Fibroblast of peridontal ligament (primary cell): Measurements from ENCODE around the gene TAF4B.

ENCODE experiments used
- DNase-seq: peaks from one replicate; pipeline ENCODE4 v3.0.0-alpha.2; 2010; ENCODE audit errors: extremely low read depth

TAF4B gene

GRCh38 chr18:26383454-26384270 lies 157.4 kb downstream of the TAF4B start:
- DNase-seq = peak; percentile 78

DNA sequence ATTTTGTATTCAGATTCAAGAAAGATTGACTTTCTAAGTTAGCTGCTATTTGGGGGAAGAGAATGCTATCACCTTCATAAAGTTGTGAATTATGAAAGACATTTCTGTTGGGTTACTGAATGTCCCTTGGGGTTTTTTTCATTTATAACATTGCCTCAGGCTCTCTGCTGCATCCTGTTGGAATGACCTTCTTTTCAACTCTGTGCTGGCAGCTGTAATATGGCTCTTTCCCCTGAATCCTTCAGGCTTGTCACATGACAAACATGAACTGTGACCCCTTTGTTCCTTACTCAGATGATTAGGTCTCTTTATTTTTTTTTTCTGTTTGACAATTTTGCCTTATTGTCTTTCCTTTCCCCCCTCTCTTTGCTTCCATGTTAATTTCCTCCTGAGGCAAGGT lies 159.8 kb downstream of the TAF4B start:
- peak; percentile 71 for DNase-seq

DNA sequence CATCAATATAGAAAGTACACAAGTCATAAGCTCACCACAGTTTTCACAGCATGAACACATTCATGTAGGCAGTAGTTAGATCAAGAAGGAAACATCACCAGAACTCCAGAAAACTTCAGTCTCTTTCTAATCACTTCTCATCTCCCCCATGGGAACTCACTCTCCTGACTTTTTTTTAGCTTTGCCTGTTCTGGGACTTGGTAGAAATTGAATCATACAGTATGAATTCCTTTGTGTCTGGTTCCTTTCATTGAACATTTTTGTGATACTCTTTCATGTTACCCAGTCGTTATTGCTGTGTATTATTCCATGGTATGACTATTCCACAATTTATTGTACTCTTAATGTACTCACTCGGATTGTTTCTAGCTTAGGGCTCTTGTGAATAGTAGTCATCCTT lies 160.2 kb downstream of the TAF4B start:
- DNase-seq = peak; percentile 31

- DNase-seq = no peak
Observed at GRCh38 chr18:26394047-26394654, 167.9 kb downstream of the TAF4B start.

- DNase-seq = no peak
Observed at GRCh38 chr18:26397019-26397418, 170.8 kb downstream of the TAF4B start.

GRCh38 chr18:26403491-26403890 lies 177.2 kb downstream of the TAF4B start:
- DNase-seq = peak; percentile 27

- DNase-seq = peak; percentile 31
Observed at GRCh38 chr18:26405190-26405801, 179.1 kb downstream of the TAF4B start.

DNA sequence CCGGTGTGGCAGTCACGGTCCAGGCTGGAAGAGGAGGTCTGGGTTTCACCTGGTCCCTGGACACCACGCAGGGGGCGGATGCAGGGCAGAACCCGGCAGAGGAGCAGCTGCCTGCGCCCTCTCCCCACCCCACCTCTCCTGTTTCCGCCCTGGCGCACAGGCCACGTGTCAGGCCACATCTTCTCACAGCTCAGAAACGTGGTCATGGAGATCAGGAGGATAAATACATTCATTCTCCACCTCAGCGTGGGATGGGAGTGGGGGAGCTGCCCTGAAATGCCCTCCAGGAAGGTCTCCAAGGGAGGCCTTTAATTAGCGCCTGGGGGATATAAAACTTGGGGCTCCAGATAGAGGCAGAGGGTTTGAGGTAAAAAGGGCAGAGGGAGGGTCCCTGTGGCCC lies 180.1 kb downstream of the TAF4B start:
- no peak for DNase-seq

- DNase-seq = no peak
Observed at GRCh38 chr18:26406854-26407517, 180.7 kb downstream of the TAF4B start.

- DNase-seq = peak; percentile 16
Observed at GRCh38 chr18:26407736-26408601, 181.7 kb downstream of the TAF4B start.

DNA sequence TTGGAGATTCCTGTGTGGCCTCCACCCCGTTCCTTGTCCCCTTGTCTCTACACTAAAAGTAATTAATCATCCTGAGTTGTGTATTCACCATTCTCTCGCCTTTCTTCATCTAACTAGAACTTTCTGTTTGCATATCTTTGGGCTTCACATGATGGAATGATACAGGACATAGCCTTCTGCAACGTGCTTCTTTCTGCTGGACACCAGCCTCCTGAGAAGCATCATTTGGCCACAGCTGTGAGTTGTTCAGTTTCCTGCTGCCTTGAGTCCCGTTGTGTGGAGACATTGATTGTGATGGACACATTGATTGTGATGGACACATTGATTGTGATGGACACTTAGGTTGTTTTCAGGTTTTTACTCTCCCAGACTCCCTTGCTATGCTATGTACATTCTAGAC lies 182.8 kb downstream of the TAF4B start:
- no peak for DNase-seq

DNA sequence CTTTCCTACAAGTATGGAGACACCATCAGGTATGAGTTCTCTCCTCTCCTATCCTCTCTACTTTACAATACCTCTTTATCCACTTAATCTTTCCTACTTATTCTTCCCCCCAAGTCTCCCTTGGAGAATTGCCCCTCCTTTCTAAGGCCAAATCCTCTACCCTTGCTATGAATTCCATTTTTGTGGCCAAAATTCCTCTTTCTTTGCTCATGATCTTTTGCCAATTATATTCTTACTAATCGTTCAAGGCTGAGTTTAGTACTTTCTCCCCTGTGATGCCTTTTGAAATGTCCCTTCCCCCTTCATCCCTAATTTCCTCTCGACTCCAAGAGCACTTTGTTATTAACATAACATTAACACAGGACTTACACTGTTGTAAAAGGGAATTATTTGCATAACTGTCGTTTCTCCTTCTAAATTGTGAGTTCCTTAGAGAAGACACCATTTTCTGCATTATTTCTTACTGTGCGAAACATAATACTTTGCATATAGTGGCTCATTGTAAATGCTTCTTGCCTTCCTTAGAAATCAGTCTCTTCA lies 188.7 kb downstream of the TAF4B start:
- peak; percentile 25 for DNase-seq

GRCh38 chr18:26415631-26416030 lies 189.4 kb downstream of the TAF4B start:
- no peak for DNase-seq

GRCh38 chr18:26416652-26417150 lies 190.5 kb downstream of the TAF4B start:
- DNase-seq = no peak

DNA sequence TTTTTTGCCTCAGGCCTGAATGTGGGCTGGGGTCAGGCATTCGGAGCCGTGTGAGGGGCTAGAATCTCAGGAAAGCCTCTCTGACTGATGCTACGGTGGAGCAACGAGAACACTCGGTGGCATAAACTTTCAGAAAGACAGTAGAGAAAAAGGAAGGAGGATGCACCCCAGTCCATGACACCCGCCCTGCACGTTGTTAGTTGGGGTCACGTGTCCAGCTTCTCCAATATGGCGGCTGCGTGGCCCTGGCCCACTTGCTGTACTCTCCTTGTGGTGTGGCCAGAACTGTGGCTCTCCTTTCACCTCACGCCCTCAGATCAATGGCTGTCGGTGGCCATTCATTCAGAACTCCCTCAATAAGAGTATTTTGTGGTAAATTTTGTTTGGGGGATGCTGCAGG lies 190.9 kb downstream of the TAF4B start:
- no peak for DNase-seq

GRCh38 chr18:26418225-26418624 lies 192.0 kb downstream of the TAF4B start:
- DNase-seq = no peak

DNA sequence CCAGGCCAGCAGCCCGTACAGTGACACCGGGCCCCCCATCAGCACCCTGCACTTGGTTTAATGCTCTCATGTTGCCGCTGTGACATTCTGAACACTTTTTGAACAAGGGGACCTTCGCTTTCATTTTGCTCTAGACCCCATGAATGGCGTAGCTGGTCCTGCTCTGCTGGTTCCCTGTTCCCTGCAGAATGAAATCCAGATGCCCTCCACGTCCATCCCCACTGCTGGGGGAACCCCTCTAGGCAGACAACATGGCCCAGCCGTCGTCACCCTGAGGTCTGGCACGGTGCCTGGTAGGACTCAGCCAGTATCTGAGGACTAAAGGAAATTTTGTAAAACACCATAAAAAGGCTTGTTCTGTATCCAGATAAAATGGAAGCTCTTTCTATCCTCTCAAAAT lies 193.5 kb downstream of the TAF4B start:
- no peak for DNase-seq

DNA sequence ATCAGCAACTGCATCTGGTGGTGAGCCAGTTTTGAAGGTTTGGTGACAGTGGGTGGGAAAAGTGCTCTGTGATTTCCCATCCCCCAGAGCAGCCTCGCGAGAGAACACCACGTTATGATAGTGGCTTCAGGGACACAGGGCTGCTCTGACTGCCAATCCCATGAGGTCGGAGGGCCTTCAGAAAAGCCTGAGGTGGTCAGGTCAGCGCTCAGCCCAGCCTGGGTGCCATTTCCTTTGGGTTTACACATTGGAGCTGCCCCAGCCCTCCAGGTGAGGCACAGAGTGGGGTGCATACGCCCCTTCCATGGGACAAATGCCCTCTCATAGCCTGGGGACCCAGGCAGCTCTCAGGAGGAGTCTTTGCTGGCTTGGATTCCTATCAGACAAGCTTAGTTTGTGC lies 195.3 kb downstream of the TAF4B start:
- no peak for DNase-seq

DNA sequence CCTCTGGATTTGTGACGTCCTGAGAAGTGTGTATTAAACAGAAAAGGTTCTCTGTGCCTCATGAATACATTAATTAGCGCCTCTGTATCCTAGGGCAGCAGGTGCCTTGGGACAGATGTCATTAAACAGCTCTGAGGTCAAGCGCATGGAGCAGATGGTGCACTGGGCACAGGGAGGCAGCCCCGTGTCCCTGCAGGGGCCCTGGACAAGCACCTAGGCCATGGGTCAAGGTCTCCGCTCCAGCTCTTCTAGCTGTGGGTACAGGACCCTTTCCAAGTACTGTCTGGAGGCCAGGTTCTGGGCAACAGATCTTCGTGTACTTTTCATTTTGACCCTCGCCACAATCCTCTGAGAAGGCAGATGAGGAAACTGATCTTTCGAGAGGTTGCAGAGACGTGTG lies 195.7 kb downstream of the TAF4B start:
- DNase-seq = no peak

DNA sequence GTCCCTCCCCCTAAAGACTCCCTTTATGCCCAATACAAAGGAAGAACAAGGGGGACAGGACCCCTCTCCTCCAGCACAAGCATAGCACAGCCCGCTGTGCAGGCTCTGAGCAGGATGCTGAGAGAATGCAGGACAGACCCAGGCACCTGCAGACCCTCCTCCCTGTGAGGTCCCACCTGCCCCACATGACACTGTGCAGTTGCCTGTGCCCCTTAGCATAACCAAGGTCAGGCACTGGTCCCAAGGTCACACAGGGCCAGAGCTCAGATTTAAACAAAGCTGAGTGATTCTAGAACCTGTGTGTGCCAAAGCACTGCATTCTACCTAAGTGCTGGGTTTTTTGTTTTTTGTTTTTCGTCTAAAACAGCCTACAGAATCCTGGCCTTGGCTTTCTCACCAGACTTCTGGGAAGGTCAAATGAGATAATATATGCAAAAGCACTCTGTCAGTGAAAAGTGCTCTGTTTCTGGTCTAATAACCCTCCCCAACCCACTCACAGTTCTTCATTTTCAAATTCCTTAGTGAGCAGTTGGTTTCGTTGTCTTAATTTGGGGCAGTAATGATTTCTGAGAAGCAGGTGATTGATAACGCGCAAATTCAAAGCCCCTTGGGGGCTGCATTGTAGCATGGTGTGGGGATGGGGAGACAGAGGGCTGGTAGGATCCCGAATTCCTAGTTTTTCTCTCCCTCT lies 196.4 kb downstream of the TAF4B start:
- DNase-seq = no peak
